Retina (tissue), 1 donor: ENCODE data around the gene PET117.
"Not testable (repeated sequence)": the region's sequence is repeated elsewhere in the genome, so short reads cannot be mapped to it uniquely, and the experiment has no call there.

Experiments
- DNase-seq: peaks from one replicate; pipeline ENCODE4 v3.0.0-alpha.2; 2016

PET117 gene

DNA sequence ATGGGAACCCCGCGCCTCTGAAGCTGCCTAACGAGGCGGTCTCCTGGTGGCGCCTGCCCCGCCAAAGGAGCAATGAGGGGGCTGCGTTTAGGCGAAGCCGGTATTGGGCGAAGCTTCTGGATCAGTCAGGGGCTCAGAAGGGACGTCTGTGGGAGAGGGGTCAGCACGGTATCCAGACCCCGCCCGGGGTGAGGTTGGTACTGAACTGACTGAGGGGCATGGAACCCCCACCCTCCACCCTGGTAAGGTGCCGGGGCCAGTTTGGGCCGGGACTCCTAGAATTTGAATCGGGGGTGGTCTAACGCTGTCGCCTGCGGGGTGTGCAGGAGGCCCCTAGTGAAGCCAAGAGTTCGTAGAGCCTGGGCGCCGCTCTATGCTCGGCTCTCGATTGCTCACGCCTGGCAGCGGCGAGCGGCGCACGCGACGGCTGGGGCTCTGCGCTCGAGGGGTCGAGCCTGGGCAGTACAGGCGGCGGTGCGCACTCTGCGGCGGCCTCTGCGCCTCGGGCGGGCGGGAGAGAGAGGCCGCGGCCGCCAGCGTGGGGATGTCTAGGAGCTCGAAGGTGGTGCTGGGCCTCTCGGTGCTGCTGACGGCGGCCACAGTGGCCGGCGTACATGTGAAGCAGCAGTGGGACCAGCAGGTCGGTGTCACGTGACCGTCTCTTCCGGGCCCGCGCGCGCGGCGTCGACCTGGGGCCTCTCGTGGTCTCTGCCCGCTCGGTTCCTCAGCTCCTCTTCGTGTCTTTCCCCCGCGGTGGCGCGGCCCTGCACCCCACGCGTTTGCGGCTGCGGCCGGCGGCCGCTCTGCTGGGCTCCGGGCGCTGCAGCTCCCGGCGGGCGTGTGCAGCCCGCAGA lies at the start of gene PET117, which contains the start of gene KAT14:
Gene PET117 (plus strand): TSS at position 452 of the 854 bp plus-strand sequence. CDS start 93 bp downstream, at position 545.
Gene KAT14 (plus strand): TSS at position 452 of the 854 bp plus-strand sequence. CDS start 4,798 bp downstream, outside the sequence.
- DNase-seq, result peak; percentile 99

DNA sequence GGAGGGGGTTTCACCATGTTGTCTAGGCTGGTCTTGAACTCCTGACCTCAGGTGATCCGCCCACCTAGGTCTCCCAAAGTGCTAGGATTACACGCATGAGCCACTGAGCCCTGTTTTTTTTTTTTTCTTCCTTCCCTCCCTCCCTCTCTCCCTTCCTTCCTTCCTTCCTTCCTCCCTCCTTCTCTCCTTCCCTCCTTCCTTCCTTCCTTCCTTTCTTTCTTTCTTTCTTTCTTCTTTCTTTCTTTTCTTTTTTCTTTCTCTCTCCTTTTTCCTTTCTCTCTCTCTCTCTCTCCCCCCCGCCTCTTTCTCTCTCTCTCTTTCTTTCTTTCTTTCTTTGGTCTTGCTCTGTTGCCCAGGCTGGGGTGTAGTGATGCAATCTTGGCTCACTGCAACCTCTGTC lies 49.4 kb upstream of the PET117 start:
- not testable (repeated sequence) for DNase-seq

DNA sequence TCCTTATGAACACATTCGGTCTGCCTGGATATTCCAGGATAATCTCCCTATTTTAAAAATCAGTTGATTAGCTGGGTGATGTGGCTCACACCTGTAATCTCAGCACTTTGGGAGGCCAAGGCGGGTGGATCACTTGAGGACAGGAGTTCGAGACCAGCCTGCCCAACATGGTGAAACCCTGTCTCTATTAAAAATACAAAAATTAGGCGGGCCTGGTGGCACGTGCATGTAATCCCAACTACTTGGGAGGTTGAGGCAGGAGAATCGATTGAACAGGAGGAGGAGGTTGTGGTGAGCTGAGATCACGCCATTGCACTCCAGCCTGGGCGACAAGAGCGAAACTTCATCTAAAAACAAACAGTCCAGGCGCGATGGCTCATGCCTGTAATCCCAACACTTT lies 48.8 kb upstream of the PET117 start:
- not testable (repeated sequence) for DNase-seq

DNA sequence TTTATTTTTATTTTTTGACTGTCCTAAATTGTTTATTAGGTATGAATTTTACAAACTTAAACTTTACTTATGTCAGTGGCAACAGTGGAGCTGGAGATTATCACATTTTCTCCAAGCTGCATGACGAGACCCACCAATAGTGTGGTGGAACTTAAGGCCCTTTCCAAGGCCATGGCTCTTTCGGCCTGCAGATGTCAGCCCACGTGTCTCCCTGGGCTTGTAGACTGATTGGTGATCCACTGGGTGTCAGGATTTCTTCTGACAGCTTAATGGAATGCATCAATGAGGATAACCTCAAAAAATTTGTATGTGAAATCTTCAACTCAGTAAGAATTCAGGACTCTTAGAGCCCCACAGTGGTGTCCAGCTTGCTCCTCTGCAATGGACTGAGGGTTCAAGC lies 47.6 kb upstream of the PET117 start:
- no peak for DNase-seq

DNA sequence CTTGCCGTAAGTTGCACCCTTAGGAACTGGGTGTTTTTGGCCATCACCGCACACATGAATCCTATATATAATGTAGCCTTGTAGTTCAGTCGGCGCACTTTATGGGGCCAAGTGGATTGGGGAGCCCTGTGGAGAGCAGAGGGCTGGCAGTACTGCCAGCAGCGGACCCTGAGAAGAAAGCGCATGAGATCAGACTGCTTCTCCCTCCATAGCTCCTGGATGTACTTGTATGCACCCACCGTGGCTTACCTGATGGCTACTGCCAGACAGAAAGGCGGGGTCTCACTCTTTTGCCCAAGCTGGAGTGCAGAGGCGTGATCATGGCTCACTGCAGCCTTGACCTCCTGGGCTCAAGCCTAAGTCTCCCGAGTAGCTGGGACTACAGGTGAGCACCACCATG lies 47.2 kb upstream of the PET117 start:
- no peak for DNase-seq

GRCh38 chr20:18091623-18092022 lies 46.0 kb upstream of the PET117 start:
- DNase-seq, result no peak

DNA sequence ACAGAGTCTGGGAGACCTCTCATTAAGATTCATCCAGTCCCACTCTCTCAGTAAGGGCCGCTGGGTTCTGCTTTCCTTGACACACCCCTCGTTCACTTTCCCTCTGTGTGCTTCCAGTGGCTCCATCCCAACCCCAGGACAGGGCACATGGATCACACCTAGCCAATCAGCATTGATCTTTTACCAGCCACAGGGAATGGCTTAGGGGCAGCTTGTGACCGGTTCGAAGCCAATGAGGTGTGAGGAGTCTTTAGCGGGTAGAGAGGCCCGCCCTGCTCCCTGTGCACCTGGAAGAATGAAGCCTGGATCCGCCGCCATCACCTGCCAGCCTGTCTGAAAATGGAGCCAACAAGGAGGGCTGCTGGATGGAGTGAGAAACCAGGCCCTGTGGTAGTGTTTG lies 44.8 kb upstream of the PET117 start:
- DNase-seq, result no peak

DNA sequence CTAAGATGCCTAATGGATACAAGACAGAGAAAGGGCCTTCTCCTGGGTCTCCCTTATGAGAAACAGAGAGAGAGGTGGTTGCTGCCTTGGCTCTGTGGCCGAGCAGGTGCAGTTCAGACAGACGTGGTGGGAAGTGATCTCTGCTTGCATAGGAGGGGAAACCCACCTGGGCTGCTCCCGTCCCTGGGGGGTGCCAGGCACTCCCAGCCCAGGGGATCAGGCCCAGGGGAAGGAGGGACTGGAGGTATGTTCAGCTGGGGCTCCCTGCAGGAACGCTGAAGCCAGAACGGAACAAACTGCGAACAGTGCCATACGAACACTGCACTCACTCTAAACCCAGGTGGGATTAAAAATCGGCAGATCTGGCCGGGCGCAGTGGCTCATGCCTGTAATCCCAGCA lies 44.3 kb upstream of the PET117 start:
- no peak for DNase-seq

- DNase-seq, result no peak
Measured at GRCh38 chr20:18094191-18094590, 43.5 kb upstream of the PET117 start.

DNA sequence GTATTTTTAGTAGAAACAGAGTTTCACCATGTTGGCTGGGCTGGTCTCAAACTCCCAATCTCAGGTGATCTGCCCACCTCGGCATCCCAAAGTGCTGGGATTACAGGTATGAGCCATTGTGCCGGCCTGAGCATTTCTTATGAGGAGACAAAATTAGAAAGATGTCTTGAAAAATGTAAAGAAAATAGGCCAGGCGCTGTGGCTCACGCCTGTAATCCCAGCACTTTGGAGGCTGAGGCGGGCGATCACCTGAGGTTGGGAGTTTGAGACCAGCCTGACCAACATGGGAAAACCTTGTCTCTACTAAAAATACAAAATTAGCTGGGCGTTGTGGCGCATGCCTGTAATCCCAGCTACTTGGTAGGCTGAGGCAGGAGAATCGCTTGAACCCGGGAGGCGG lies 37.1 kb upstream of the PET117 start:
- not testable (repeated sequence) for DNase-seq

GRCh38 chr20:18101125-18101810 lies 36.4 kb upstream of the PET117 start:
- DNase-seq, result no peak

- DNase-seq, result no peak
Measured at GRCh38 chr20:18103497-18103896, 34.2 kb upstream of the PET117 start.

DNA sequence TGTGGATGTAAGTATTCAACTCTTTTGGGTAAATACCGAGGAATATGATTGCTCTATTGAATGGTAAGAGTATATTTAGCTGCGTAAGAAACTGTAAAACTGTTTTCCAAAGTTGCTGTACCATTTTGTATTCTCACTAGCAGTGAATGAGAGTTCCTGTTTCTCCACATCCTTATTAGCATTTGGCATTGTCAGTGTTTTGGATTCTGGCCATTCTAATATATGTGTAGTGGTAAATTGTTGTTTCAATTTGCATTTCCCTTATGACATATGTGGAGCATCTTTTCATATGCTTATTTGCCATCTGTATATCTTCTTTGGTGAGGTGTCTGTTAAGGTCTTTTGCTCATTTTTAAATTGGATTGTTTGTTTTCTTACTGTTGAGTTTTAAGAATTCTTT lies 29.3 kb upstream of the PET117 start:
- DNase-seq, result no peak

DNA sequence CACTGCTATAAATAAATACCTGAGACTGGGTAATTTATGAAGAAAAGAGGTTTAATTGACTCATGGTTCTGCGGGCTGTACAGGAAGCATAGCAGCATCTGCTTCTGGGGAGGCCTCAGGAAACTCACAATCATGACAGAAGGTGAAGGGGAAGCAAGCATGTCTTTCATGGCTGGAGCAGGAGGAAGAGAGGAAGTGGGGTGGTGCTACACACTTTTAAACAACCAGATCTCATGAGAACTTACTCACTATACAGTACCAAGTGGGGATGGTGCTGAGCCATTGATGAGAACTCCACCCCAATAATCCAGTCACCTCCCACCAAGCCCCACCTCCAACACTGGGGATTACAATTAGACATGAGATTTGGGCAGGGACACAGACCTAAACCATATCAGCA lies 9.1 kb upstream of the PET117 start:
- DNase-seq, result not testable (repeated sequence)

- DNase-seq, result no peak
Measured at GRCh38 chr20:18132663-18133062, 5.0 kb upstream of the PET117 start.

- no peak for DNase-seq
Measured at GRCh38 chr20:18133962-18134361, 3.7 kb upstream of the PET117 start.

- DNase-seq, result no peak
Measured at GRCh38 chr20:18138266-18138582, 561 bp downstream of the PET117 start.

DNA sequence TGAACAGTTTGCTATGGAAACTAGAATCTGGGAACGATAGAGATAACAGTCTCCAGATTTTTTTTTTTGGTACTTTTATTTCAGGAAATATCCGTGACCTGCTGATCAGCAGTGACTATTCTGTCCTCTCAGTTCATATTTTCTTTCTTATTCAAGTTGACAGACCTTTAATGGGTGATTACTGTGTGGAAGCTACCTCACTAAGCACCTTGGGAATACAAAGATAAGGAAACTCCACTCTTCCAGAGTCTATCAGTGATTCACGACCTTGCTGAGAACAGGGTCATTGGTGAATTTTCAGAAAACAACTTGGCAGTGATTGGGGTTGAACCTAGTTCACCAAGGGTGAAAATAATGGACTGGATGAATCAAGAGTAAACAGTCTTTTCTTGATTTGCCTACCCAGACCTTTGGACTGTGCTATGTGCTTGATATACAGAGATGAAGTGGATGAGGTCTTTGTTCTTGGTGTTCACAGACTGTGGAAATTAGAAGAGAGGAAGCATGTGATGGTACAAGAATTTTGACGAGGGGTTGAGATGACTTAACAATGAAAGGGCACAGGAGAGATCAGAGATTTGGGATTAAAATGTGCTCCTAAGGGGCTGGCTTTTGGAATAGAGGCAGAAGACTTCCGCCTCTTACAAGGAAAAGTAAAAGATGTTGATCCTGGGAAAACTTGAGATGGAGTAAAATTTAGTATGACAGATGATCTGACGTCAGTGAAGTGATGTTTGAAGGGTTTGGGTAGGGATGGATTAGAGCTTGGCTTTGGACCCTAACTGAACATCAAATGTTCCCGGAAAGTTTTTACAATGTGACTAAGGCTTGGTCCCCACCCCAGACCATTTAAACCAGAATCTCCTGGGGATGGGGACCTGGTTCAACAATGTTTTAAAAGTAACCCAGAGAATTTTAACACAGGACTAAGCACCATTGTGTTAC lies 1.2 kb downstream of the PET117 start:
- DNase-seq, result peak; percentile 11

DNA sequence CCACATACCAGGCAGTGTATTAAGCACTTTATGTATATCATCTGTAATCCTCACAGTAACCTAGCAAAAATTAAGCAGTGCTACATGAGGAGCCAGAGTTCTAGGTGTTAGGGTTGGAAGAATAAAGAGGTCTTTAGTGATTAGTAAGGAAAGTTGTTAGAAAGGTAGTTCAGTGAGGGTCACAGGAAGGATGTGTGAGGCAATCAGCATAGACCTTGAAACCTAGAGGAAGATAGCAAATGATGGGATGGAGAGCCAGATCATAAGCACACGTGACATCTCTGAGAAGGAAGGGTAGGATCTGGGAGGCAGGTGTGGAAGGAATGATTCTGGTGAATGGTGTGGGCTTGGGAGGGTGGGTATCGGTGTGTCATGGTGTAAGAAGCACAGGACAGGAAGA lies 2.2 kb downstream of the PET117 start:
- DNase-seq, result no peak

DNA sequence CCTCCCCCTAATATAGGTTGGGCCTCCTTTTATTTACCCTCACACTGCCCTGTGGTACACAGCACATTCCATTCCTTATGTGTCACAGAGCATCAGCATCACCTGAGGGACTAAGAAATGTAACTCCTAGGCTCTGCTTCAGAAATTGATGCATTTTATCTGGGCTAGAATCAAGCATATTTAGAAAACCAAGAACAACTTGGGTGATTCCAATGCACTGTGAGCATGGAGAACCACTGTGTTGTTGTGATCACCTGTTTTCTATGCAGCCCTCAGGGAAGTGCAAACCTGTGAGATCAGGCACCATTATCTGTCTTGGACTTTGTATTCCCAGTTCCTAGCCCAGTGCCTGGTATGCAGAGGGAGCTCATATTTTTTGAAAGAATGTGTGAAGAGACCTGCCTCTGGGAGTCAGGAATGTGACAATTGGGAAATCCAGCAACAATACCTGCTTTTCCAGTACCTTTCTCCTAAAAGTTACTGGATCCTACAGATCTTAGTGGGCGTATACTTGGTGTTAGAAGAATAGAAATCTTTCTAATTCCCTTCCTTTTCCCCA lies 7.0 kb downstream of the PET117 start:
- no peak for DNase-seq

- DNase-seq, result no peak
Measured at GRCh38 chr20:18154342-18154741, 16.7 kb downstream of the PET117 start.

GRCh38 chr20:18156045-18156444 lies 18.4 kb downstream of the PET117 start:
- DNase-seq, result no peak

DNA sequence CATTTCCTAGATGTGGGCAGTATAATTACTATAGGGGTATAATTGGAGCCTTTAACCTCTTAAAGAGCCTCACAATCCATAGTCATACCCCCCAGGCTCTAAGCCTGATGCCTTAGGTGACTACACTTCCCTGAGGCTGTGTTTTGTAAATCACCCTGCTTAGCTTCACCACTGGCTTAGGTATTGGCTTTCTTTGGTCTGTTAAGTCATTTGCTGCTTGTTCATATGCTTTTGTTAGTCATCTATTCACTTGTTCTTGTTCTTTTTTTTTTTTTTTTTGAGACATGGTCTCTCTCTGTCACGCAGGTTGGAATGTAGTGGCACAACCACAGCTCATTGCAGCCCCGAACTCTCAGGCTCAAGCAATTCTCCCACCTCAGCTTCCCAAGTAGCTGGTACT lies 26.7 kb downstream of the PET117 start:
- no peak for DNase-seq
